Sigmoid colon (tissue), 4 donors: ENCODE data around the gene MYT1.

Experiments
- EP300 ChIP-seq, 4 donors: sonication (generic); formaldehyde crosslinking; IDR thresholded peaks; one replicate each; pipeline ENCODE4 v1.6.1; 2017; ENCODE audit warnings: antibody characterized with exemption in 4 of 4
- POLR2A ChIP-seq, 2 donors: fragments of 450-650 bp; IDR thresholded peaks; one replicate each; pipeline ENCODE4 v1.6.1; 2016; ENCODE audit warnings: antibody characterized with exemption in 2 of 2, mild to moderate bottlenecking in 2 of 2, moderate library complexity in 2 of 2
- TF ChIP-seq, protein P1 (sequence below), 4 experiments: fragments of 450-650 bp in 3 of 4; fragments of 200-600 bp in 1 of 4; IDR thresholded peaks; one replicate each; pipeline ENCODE4 v1.5.1; 2016 to 2019; ENCODE audit warnings: antibody characterized with exemption in 4 of 4, mild to moderate bottlenecking in 3 of 4, moderate library complexity in 2 of 4

DNA sequence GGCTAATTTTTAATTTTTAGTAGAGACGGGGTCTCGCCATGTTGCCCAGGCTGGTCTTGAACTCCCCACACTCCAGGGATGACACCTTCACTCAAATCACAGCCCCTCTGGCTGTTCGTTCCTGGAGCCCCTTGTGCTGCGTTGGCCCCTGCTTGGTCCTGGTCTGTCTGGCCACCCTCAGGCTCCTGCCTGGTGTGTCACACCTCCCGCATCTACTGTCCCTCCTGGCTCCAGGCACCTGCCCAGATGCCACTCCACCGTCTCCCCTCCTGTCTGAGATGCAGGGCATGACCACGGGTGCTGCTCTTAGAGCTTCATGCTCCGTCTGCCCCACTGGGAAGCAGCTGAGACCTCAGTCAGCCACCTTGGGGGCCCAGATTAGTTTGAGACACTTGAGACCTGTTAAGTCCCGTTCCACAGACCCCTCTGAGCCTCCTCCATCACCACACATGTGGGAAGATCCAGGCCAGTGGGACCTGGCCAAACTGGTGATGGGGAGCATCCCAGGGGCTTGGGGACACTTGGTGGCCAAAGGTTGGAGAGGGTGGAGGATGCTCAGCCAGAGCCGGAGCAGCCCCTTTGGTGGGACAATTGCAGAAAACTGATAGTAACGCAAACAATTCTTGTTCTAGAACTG lies 35.0 kb upstream of the MYT1 start:
- TF ChIP-seq, protein P1, sequence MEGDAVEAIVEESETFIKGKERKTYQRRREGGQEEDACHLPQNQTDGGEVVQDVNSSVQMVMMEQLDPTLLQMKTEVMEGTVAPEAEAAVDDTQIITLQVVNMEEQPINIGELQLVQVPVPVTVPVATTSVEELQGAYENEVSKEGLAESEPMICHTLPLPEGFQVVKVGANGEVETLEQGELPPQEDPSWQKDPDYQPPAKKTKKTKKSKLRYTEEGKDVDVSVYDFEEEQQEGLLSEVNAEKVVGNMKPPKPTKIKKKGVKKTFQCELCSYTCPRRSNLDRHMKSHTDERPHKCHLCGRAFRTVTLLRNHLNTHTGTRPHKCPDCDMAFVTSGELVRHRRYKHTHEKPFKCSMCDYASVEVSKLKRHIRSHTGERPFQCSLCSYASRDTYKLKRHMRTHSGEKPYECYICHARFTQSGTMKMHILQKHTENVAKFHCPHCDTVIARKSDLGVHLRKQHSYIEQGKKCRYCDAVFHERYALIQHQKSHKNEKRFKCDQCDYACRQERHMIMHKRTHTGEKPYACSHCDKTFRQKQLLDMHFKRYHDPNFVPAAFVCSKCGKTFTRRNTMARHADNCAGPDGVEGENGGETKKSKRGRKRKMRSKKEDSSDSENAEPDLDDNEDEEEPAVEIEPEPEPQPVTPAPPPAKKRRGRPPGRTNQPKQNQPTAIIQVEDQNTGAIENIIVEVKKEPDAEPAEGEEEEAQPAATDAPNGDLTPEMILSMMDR (IDR thresholded peaks at IDR 0.05): no peak
- TF ChIP-seq POLR2A (IDR thresholded peaks at IDR 0.05): no peak
- TF ChIP-seq EP300 (IDR thresholded peaks at IDR 0.05): no peak
